WI38 (cell line): ENCODE results near the gene AMIGO1.

Experiments used
- H3K4me3 ChIP-seq: 2 replicates; pipeline ENCODE4 v1.5.1; 2011; ENCODE audit warnings: low read depth, mild to moderate bottlenecking, control low read depth, low read length
- TF ChIP-seq, protein P1 (sequence below): IDR thresholded peaks from 2 replicates; pipeline ENCODE4 v1.5.1; 2012; ENCODE audit warnings: low read depth, mild to moderate bottlenecking, control low read depth, low read length

Gene AMIGO1, protein sequence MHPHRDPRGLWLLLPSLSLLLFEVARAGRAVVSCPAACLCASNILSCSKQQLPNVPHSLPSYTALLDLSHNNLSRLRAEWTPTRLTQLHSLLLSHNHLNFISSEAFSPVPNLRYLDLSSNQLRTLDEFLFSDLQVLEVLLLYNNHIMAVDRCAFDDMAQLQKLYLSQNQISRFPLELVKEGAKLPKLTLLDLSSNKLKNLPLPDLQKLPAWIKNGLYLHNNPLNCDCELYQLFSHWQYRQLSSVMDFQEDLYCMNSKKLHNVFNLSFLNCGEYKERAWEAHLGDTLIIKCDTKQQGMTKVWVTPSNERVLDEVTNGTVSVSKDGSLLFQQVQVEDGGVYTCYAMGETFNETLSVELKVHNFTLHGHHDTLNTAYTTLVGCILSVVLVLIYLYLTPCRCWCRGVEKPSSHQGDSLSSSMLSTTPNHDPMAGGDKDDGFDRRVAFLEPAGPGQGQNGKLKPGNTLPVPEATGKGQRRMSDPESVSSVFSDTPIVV

DNA sequence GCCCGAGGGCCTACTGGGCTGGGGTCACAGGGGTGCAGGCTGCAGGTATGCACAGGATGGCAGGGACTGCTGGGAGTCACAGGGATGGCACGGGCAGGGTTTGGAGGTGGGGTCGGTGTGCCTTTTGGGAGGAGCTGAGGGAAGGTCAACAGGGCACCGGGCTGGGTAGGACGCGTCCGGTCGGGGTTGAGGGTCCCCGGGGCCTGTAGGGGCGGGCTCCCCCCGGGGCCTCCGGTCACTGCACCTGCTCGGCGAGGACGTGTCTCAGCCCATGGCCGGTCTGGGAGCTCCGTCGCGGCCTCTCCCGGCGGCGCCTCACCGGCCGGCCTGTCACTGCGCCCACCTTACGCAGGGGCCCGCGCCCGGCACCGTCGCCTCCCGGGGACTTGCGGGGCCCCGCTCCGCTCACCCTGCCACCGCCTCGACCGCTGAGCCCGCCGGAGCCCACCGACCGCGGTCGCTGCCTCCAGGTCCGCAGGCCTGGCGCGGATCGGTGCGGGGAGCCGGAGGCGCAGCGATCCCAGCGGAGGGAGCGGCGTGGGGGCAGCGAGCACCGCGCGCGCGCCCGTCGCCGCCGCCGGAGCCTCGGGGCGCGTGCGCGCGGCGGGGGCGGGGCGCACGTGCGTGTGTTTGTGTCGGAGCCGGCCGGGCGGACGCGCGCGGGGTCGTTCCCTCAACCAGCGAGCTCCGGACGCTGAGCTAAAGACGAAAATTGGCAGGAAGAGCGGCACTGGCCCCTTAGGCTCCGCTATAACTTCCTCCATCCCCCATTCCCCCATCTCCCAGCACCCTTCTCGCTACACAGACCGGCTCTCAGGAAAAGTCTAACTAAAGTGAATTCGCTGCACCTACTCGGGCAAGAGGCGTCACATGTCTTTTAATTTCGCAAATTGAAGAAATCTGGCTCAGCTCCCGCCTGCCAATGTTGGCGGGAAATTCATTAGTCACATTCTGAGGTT is at the start of gene AMIGO1:
TSS of gene AMIGO1 (minus strand) at position 552 of the 959 bp plus-strand sequence. CDS start 815 bp downstream, outside the sequence.
- TF ChIP-seq, protein P1, sequence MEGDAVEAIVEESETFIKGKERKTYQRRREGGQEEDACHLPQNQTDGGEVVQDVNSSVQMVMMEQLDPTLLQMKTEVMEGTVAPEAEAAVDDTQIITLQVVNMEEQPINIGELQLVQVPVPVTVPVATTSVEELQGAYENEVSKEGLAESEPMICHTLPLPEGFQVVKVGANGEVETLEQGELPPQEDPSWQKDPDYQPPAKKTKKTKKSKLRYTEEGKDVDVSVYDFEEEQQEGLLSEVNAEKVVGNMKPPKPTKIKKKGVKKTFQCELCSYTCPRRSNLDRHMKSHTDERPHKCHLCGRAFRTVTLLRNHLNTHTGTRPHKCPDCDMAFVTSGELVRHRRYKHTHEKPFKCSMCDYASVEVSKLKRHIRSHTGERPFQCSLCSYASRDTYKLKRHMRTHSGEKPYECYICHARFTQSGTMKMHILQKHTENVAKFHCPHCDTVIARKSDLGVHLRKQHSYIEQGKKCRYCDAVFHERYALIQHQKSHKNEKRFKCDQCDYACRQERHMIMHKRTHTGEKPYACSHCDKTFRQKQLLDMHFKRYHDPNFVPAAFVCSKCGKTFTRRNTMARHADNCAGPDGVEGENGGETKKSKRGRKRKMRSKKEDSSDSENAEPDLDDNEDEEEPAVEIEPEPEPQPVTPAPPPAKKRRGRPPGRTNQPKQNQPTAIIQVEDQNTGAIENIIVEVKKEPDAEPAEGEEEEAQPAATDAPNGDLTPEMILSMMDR = no peak
- peak within 1 kb of the TSS; percentile 65 for H3K4me3 ChIP-seq

DNA sequence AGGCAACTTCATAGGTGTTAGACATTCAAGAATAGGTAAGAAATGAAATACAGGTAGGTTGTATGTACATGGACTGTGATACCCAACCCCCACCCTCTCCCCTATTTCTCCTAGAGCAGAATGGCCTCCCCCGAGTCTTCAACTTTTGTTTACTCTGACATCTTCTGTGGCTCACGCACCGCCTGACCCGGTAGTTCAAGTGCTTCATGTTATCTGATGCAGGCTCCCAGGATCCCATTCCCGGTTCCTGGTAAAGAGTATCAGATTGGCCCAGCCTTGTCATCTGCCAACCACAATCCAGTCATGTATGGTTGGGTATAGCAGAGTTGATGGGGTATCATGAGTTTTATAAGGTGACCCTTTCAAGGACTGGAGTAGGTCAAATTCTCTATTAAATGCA is 48.0 kb upstream of the AMIGO1 start:
- TF ChIP-seq, protein P1 = no peak
- H3K4me3 ChIP-seq = no peak overlapping the region

DNA sequence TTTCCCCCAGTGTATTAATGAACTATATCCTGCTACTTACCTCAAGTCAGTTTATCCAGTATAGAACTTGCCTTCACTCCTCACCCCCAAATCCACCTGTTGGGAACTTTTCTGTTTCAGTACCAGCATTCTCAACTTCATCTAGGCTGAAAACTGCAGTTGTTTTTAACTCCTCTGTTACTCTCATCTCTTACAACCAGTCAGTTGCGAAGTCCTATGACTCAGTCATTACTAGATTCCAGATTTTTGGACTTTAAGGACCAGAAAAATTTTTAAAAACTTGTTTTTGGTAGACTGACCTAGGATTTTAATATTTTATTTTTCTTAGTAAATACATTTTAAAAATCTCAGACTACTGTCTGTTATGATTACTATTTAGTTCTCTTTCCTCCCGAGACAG is 47.0 kb upstream of the AMIGO1 start:
- H3K4me3 ChIP-seq = no peak overlapping the region
- TF ChIP-seq, protein P1 = no peak

DNA sequence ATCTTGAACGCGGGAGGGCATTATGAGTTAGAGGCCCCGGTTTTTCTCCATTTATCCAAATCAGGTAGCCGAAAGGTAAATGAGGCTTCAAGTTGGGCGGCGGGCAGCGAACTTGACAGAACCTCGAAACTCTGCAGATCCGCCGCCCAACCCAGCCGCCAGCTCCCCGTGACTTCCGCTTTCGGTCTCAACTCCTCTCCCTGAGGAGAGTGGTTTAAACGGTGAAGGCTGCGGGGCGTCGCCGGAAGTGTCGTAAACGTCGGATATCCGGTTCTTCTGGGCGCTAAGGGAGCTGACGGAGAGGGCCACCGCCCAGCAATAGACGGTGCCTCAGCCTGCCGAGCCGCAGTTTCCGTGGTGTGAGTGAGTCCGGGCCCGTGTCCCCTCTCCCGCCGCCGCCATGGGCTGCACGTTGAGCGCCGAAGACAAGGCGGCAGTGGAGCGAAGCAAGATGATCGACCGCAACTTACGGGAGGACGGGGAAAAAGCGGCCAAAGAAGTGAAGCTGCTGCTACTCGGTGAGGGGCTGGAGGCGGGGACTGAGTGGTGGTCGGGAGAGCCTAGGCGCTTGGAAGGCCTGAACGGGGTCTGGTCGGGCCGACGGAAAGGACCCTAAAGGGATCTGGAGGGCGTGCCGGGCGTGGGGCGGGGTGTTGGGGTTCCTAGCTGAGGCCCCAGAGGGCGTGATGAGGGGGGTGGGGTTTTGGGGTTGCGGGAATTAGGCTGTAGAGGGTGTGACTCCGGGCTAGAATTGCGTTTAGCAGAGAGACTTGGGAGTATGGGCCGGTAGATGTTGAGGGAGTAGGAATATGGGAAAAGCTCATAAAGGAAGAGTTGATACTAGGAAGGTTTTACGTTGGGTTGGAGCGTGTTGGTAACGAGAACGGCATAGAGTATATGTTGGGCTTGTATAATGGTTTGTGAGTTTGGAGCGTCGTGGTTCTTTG is 39.1 kb upstream of the AMIGO1 start, which contains the start of gene GNAI3:
TSS of gene GNAI3 (plus strand) at position 295 of the 947 bp plus-strand sequence. CDS start at position 401, 106 bp downstream.
- TF ChIP-seq, protein P1 = no peak
- H3K4me3 ChIP-seq = peak within 1 kb of the TSS; percentile 73

DNA sequence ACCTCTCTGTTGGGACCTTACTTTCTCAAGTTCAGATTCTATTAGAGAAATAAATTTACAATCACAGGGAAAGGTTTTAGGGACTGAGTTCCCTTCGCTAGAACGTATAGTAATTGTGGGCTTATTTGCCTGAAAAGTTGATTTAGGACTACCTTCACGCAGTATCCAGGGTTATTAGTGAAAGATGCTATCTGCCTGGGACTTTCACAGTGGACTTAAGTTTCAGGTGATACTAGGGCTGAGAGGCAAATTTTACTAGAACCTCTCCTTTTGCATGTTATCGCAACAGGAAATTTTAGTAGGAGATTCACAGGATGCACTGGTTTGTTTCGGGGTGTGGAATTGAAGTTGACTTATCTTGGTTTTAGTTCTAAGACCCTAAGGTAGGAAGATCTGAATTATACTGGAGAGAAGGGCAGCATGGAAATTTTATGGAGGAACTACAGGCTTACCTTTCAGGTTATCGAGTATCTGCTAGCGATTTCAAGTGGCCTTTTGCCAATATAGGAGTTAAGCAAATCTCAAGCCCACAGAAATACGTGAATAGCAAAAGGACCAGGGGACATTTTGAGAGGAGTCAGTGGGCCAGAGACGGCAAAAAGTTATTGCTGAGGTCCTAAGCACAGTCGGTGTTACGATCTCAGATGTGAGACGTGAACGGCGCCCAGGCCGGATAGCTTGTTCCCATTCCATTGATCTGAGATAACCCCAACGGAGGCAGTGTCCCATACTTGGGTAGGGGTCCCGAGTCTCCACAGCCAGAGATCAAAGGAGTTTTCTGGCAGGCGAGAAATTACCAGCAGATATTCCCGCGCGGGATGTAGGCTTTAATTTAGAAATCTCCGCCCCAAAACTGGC is 38.2 kb upstream of the AMIGO1 start:
- TF ChIP-seq, protein P1 = no peak
- H3K4me3 ChIP-seq = peak overlapping the region; percentile 73
